Fibroblast of mammary gland (primary cell): ENCODE measurements around the gene NVL.

Source experiments
- DNase-seq: peaks from one replicate; pipeline ENCODE4 v3.0.0-alpha.2; 2010; ENCODE audit warnings: low read depth
- H3K4me3 ChIP-seq: 2 replicates; pipeline ENCODE4 v1.5.1; 2011; ENCODE audit warnings: low read depth, mild to moderate bottlenecking, low read length, moderate library complexity; ENCODE audit not compliant: control insufficient read depth
- CTCF ChIP-seq: conservative IDR thresholded peaks from 2 replicates; pipeline ENCODE4 v1.5.1; 2011; ENCODE audit warnings: low read depth, low read length, inconsistent platforms; ENCODE audit not compliant: control insufficient read depth, insufficient read depth

Gene NVL

GRCh38 chr1:224205438-224205840 lies 124.5 kb downstream of the NVL start:
- DNase-seq, result peak; percentile 83

DNA sequence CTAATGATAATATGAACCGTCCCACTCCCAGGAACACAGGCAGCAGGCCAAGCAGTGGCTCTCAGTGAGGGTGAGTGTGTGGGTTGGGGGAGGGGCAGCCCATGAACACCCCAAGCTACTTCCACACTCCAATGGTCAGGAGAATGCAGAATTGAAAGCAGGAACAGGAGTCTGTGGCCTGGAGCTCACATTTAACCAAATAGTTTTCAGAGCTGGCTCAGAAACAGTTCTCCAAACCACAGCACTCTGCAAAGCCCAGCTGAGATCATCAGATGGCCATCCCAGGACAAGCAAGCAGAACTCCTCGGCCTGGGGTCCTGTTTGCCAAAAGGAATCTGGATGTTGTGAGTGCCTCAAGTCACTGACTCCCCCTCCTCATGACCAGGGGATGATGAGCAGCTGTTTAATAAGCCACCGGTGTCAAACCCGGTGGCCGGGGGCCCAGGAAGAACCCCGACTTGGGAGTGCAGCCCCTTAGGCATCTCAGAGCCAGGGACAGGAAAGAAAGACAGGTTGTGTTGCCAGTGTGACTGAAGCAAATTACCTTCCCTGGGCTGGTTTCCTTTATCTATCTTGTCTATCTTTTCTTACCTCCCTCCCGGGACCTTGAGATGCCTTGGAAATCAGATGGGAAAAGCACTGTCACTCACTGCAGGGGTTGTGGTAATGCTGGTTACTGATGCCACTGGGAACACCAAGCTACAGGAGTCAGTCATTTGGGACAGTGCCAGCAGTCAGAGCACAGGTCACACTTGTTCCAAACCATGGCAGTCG lies 126.5 kb downstream of the NVL start:
- DNase-seq, result peak; percentile 81
- H3K4me3 ChIP-seq, result no peak overlapping the region
- no peak for TF ChIP-seq CTCF

More at GRCh38 chr1:224205438-224205840, 124.5 kb downstream of the NVL start:
- no peak overlapping the region for H3K4me3 ChIP-seq
- TF ChIP-seq CTCF, result no peak

- no peak for TF ChIP-seq CTCF
- H3K4me3 ChIP-seq, result no peak overlapping the region
- no peak for DNase-seq
Observed at GRCh38 chr1:224201853-224202252, 128.1 kb downstream of the NVL start.

GRCh38 chr1:224201383-224201782 lies 128.6 kb downstream of the NVL start:
- H3K4me3 ChIP-seq, result no peak overlapping the region
- no peak for TF ChIP-seq CTCF
- DNase-seq, result no peak

- no peak overlapping the region for H3K4me3 ChIP-seq
- no peak for TF ChIP-seq CTCF
- no peak for DNase-seq
Observed at GRCh38 chr1:224199679-224200078, 130.3 kb downstream of the NVL start.

DNA sequence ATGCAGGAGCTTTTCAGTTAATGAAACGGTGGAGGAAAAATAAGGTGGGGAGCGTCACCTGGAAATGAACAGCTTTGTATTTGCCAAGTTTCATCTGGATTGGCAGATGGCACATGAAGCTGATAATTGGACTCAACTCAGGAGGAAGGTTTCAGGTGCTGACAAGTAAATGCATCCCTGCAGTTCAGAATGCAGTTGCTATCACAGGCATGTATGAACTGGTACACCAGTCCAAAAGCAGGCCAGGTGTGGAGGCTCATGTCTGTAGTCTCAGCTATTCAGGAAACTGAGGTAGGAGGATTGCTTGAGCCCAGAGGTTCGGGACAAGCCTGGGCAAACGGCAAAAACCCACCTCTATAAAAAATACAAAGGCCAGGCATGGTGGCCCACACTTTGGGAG lies 131.4 kb downstream of the NVL start:
- no peak for DNase-seq
- TF ChIP-seq CTCF, result no peak
- H3K4me3 ChIP-seq, result no peak overlapping the region
